Mesendoderm (in vitro differentiated cells): ENCODE results near the gene PLPPR2.

Experiments
- DNase-seq: peaks from one replicate; pipeline ENCODE4 v3.0.0; 2013
- H2AK5ac ChIP-seq: 2 replicates; pipeline ENCODE4 v1.6.1; 2013; ENCODE audit warnings: low read length, inconsistent platforms
- H2BK120ac ChIP-seq: 2 replicates; pipeline ENCODE4 v1.6.1; 2013; ENCODE audit warnings: low read depth, mild to moderate bottlenecking, low read length, moderate library complexity, mixed read lengths
- H2BK15ac ChIP-seq: replicated peaks from 2 replicates; pipeline ENCODE4 v1.6.1; 2013; ENCODE audit warnings: low read depth, mild to moderate bottlenecking, moderate library complexity
- H2BK5ac ChIP-seq: 2 replicates; pipeline ENCODE4 v1.6.1; 2013; ENCODE audit warnings: low read length, inconsistent platforms
- H3K18ac ChIP-seq: 2 replicates; pipeline ENCODE4 v1.6.1; 2013; ENCODE audit warnings: mild to moderate bottlenecking, low read length, mixed read lengths
- H3K23ac ChIP-seq: one replicate; pipeline ENCODE4 v1.6.1; 2013; ENCODE audit warnings: low read length
- H3K27ac ChIP-seq: 2 replicates; pipeline ENCODE4 v1.5.1; 2013; ENCODE audit warnings: low read depth, mild to moderate bottlenecking, inconsistent platforms, low read length, moderate library complexity
- H3K27me3 ChIP-seq: 2 replicates; pipeline ENCODE4 v1.6.1; 2013; ENCODE audit warnings: low read length, control low read depth, mild to moderate bottlenecking, inconsistent platforms; ENCODE audit not compliant: insufficient read depth, poor library complexity
- H3K36me3 ChIP-seq: 2 replicates; pipeline ENCODE4 v1.6.1; 2013; ENCODE audit warnings: low read length, inconsistent platforms; ENCODE audit not compliant: control insufficient read depth, insufficient read depth
- H3K4ac ChIP-seq: one replicate; pipeline ENCODE4 v1.6.1; 2013; ENCODE audit warnings: low read depth, mild to moderate bottlenecking, low read length, moderate library complexity
- H3K4me1 ChIP-seq: 2 replicates; pipeline ENCODE4 v1.6.1; 2013; ENCODE audit warnings: low read depth, low read length, inconsistent platforms; ENCODE audit not compliant: control insufficient read depth
- H3K4me2 ChIP-seq: 2 replicates; pipeline ENCODE4 v1.6.1; 2013; ENCODE audit warnings: low read length
- H3K4me3 ChIP-seq: 2 replicates; pipeline ENCODE4 v1.5.1; 2013; ENCODE audit warnings: mild to moderate bottlenecking, low read length
- H3K56ac ChIP-seq: one replicate; pipeline ENCODE4 v1.6.1; 2013; ENCODE audit warnings: low read length
- H3K79me1 ChIP-seq: 2 replicates; pipeline ENCODE4 v1.6.1; 2013; ENCODE audit warnings: low read length, inconsistent platforms
- H3K79me2 ChIP-seq: 2 replicates; pipeline ENCODE4 v1.6.1; 2013; ENCODE audit warnings: mild to moderate bottlenecking, low read length; ENCODE audit not compliant: control insufficient read depth, insufficient read depth
- H3K9ac ChIP-seq: 2 replicates; pipeline ENCODE4 v1.6.1; 2013; ENCODE audit warnings: low read length, inconsistent platforms
- H4K5ac ChIP-seq: one replicate; pipeline ENCODE4 v1.6.1; 2013; ENCODE audit warnings: low read length
- H4K8ac ChIP-seq: one replicate; pipeline ENCODE4 v1.6.1; 2013; ENCODE audit warnings: low read depth, mild to moderate bottlenecking, control low read depth, low read length, moderate library complexity
- WGBS: extraction: QIAGEN DNeasy Blood & Tissue Kit; methylation state at CpG from one replicate; pipeline ENCODE4 v1.1.7; 2013; ENCODE audit warnings: low lambda C conversion rate, missing lambda C conversion rate; ENCODE audit not compliant: insufficient coverage; ENCODE audit errors: extremely low coverage; 5-methylcytosine and 5-hydroxymethylcytosine counted together

Gene PLPPR2

GRCh38 chr19:11323601-11324078 is 31.6 kb upstream of the PLPPR2 start:
- Histone ChIP-seq H3K4me2 (no peak overlapping the region), H3K4ac (no peak overlapping the region), H3K23ac (no peak overlapping the region), H4K5ac (no peak overlapping the region), H3K27ac (no peak overlapping the region), H3K36me3 (no peaks in the 10 kb centered on the region), H2BK120ac (no peak overlapping the region), H4K8ac (no peak overlapping the region), H2AK5ac (no peak overlapping the region), H3K18ac (no peak overlapping the region), H2BK15ac (no peak overlapping the region), H3K4me1 (no peaks in the 10 kb centered on the region), H3K4me3 (no peak overlapping the region), H3K56ac (no peak overlapping the region), H2BK5ac (no peak overlapping the region), H3K9ac (no peak overlapping the region), H3K79me1 (no peaks in the 10 kb centered on the region), H3K27me3 (no peaks in the 10 kb centered on the region), H3K79me2 (no peaks in the 10 kb centered on the region)
- no CpG with 5 or more reads among the region's 5 CpGs for WGBS
- no peak for DNase-seq

GRCh38 chr19:11324079-11324661 is 31.1 kb upstream of the PLPPR2 start:
- no peak overlapping the region for H3K4me2 ChIP-seq
- no peaks in the 10 kb centered on the region for H3K79me2 ChIP-seq
- H3K27ac ChIP-seq = no peak overlapping the region
- no peak overlapping the region for H3K56ac ChIP-seq
- H4K5ac ChIP-seq = no peak overlapping the region
- H3K9ac ChIP-seq = no peak overlapping the region
- no peaks in the 10 kb centered on the region for H3K27me3 ChIP-seq
- H3K4me1 ChIP-seq = no peaks in the 10 kb centered on the region
- no peak overlapping the region for H2BK5ac ChIP-seq
- H2BK15ac ChIP-seq = no peak overlapping the region
- WGBS = no CpG with 5 or more reads among the region's 10 CpGs
- no peak overlapping the region for H3K4me3 ChIP-seq
- DNase-seq = no peak
- H3K18ac ChIP-seq = no peak overlapping the region
- H2BK120ac ChIP-seq = no peak overlapping the region
- H3K4ac ChIP-seq = no peak overlapping the region
- H3K23ac ChIP-seq = no peak overlapping the region
- no peaks in the 10 kb centered on the region for H3K79me1 ChIP-seq
- H2AK5ac ChIP-seq = no peak overlapping the region
- H3K36me3 ChIP-seq = no peaks in the 10 kb centered on the region
- no peak overlapping the region for H4K8ac ChIP-seq

GRCh38 chr19:11324748-11325389 is 30.4 kb upstream of the PLPPR2 start:
- Histone ChIP-seq H3K27me3 (no peaks in the 10 kb centered on the region), H3K27ac (no peak overlapping the region), H3K36me3 (no peaks in the 10 kb centered on the region), H3K79me2 (no peaks in the 10 kb centered on the region), H3K18ac (no peak overlapping the region), H3K56ac (no peak overlapping the region), H2BK120ac (no peak overlapping the region), H3K4me2 (no peak overlapping the region), H2BK5ac (no peak overlapping the region), H4K5ac (no peak overlapping the region), H3K4me3 (no peak overlapping the region), H3K9ac (no peak overlapping the region), H3K4me1 (no peaks in the 10 kb centered on the region), H3K79me1 (no peaks in the 10 kb centered on the region), H3K4ac (no peak overlapping the region), H4K8ac (no peak overlapping the region), H2AK5ac (no peak overlapping the region), H2BK15ac (no peak overlapping the region), H3K23ac (no peak overlapping the region)
- WGBS = no CpG with 5 or more reads among the region's 17 CpGs
- DNase-seq = no peak

- WGBS = no CpG with 5 or more reads among the region's 7 CpGs
Observed at GRCh38 chr19:11325544-11325943, 29.7 kb upstream of the PLPPR2 start.

GRCh38 chr19:11330127-11330526 is 25.1 kb upstream of the PLPPR2 start:
- no peaks in the 10 kb centered on the region for H3K4me1 ChIP-seq
- DNase-seq = no peak
- no peak overlapping the region for H3K18ac ChIP-seq
- H2BK5ac ChIP-seq = no peak overlapping the region
- H3K79me1 ChIP-seq = no peaks in the 10 kb centered on the region
- no peak overlapping the region for H3K4ac ChIP-seq
- H3K9ac ChIP-seq = no peak overlapping the region
- no peak overlapping the region for H4K8ac ChIP-seq
- no peak overlapping the region for H3K56ac ChIP-seq
- H3K27me3 ChIP-seq = no peaks in the 10 kb centered on the region
- no peaks in the 10 kb centered on the region for H3K79me2 ChIP-seq
- H3K27ac ChIP-seq = no peak overlapping the region
- no peak overlapping the region for H3K23ac ChIP-seq
- no peak overlapping the region for H4K5ac ChIP-seq
- no peak overlapping the region for H3K4me3 ChIP-seq
- H3K4me2 ChIP-seq = no peak overlapping the region
- no peak overlapping the region for H2BK15ac ChIP-seq
- WGBS = no CpG with 5 or more reads among the region's 4 CpGs
- no peak overlapping the region for H2AK5ac ChIP-seq
- H3K36me3 ChIP-seq = no peaks in the 10 kb centered on the region
- no peak overlapping the region for H2BK120ac ChIP-seq

More at GRCh38 chr19:11325544-11325943, 29.7 kb upstream of the PLPPR2 start:
- Histone ChIP-seq H3K56ac (no peak overlapping the region), H3K9ac (no peak overlapping the region), H3K18ac (no peak overlapping the region), H4K5ac (no peak overlapping the region), H3K36me3 (no peaks in the 10 kb centered on the region), H3K23ac (no peak overlapping the region), H3K4me1 (no peaks in the 10 kb centered on the region), H3K27ac (no peak overlapping the region), H2BK15ac (no peak overlapping the region), H3K27me3 (no peaks in the 10 kb centered on the region), H3K4me2 (no peak overlapping the region), H3K4ac (no peak overlapping the region), H4K8ac (no peak overlapping the region), H3K79me1 (no peaks in the 10 kb centered on the region), H2BK5ac (no peak overlapping the region), H3K79me2 (no peaks in the 10 kb centered on the region), H3K4me3 (no peak overlapping the region), H2AK5ac (no peak overlapping the region), H2BK120ac (no peak overlapping the region)
- DNase-seq = no peak

GRCh38 chr19:11331502-11331901 is 23.7 kb upstream of the PLPPR2 start:
- Histone ChIP-seq H2BK15ac (no peak overlapping the region), H3K56ac (no peak overlapping the region), H2AK5ac (no peak overlapping the region), H3K18ac (no peak overlapping the region), H3K4ac (no peak overlapping the region), H3K4me3 (no peak overlapping the region), H3K9ac (no peak overlapping the region), H4K5ac (no peak overlapping the region), H3K79me2 (no peaks in the 10 kb centered on the region), H2BK120ac (no peak overlapping the region), H3K23ac (no peak overlapping the region), H3K4me2 (no peak overlapping the region), H3K79me1 (no peaks in the 10 kb centered on the region), H4K8ac (no peak overlapping the region), H3K36me3 (no peaks in the 10 kb centered on the region), H2BK5ac (no peak overlapping the region), H3K4me1 (no peaks in the 10 kb centered on the region), H3K27ac (no peak overlapping the region), H3K27me3 (no peaks in the 10 kb centered on the region)
- no CpG with 5 or more reads among the region's 4 CpGs for WGBS
- no peak for DNase-seq
